ENCODE measurements around the gene TBC1D25.

The TBC1D25 gene, protein sequence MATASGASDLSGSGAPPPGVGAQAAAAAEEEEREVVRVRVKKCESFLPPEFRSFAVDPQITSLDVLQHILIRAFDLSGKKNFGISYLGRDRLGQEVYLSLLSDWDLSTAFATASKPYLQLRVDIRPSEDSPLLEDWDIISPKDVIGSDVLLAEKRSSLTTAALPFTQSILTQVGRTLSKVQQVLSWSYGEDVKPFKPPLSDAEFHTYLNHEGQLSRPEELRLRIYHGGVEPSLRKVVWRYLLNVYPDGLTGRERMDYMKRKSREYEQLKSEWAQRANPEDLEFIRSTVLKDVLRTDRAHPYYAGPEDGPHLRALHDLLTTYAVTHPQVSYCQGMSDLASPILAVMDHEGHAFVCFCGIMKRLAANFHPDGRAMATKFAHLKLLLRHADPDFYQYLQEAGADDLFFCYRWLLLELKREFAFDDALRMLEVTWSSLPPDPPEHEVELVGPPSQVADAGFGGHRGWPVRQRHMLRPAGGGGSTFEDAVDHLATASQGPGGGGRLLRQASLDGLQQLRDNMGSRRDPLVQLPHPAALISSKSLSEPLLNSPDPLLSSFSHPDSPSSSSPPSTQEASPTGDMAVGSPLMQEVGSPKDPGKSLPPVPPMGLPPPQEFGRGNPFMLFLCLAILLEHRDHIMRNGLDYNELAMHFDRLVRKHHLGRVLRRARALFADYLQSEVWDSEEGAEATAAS

DNA sequence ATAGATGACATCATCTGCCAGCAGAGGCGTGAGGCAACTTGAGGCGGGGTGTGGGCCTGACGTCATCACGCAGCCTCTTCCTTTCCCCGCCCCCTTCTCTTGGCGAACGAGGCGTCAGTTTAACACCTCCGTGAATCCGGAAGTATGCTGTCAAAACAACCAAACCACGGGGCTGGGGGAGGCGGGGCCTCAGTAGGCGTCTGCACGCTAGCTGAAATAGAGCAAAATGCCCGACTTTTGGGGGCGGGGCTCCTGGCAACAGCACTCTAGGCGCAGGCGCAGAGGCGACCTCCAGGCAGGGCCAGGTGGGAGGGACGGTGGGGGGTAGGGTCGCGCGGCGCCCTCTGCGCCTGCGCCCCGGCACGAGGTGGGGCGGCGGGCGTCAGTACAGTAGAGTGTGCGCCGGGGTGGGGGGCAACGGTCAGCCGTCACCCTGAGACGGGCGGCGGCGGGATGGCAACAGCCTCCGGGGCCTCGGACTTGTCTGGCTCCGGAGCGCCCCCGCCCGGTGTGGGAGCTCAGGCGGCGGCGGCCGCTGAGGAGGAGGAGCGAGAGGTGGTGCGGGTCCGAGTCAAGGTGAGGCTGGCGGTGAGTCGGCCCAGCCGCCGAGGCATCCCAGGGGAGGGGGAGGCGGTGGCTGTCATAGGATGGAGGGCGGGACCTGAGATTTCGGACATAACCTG lies at the start of gene TBC1D25:
Gene TBC1D25, plus strand, starts transcription at position 370 of the 683 bp plus-strand sequence. Its CDS starts 84 bp downstream, at position 454.
- DNase-seq (ENCODE audit: extremely low read depth in 1 of 2, low read depth in 1 of 2) = peak; percentile 93 to 95

DNA sequence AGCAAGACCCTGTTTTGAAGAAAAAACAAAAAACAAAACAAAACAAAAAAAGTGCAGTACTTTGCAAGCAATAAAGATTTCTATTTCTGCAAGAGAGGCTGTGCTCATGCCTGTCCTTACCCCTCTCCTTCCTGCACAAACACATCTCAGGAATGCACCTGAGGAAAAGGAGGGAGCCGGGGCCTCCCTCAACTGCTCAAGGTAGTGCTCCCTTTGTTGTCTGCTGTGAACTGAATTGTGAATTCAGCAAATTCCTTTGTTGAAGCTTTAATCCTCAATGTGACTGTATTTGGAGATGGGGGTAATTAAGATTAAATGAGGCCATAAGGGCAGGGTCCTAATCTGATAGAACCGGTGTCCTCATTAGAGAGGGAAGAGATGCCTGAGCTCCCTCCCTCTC lies 49.6 kb upstream of the TBC1D25 start:
- no peak for DNase-seq (ENCODE audit: extremely low read depth in 1 of 2, low read depth in 1 of 2)

DNA sequence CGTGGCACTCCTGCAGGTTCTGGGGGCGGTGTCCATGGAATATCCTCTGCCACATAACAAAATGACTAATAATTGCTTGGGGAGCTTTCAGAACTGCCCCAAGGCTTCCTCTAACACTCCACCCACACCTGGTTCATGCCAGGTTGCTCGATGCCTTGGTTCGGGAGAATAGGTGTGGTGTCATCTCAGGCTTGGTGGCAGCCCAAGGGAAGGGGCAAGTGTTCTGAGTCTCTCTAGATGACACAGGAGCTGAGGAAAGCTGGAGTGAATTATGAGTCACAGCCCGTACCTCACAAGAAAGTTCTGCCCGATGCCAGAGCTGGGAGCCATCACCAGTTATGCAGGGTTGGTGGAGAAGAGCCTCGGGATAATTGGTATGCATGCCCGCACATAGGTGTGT lies 48.9 kb upstream of the TBC1D25 start:
- DNase-seq (ENCODE audit: extremely low read depth in 1 of 2, low read depth in 1 of 2) = no peak

DNA sequence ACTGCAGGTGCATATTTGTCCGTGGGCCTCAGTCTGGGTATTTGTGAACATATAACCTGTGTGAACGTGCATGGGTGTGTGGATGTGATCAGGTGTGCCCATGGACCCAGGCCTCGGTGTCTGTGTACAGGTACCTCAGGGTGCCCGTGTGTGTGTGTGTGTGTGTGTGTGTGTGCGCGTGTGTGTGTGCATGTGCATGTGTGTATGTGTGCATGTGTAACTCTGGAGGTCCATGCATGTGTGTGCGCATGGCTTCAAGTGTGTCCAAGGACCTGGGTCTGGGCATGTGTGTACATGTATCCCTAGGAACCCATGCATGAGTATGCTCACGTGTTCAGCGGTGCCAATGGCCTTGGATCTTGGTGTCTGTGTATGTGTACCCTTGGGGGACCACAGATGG lies 47.7 kb upstream of the TBC1D25 start:
- DNase-seq (ENCODE audit: extremely low read depth in 1 of 2, low read depth in 1 of 2) = no peak

DNA sequence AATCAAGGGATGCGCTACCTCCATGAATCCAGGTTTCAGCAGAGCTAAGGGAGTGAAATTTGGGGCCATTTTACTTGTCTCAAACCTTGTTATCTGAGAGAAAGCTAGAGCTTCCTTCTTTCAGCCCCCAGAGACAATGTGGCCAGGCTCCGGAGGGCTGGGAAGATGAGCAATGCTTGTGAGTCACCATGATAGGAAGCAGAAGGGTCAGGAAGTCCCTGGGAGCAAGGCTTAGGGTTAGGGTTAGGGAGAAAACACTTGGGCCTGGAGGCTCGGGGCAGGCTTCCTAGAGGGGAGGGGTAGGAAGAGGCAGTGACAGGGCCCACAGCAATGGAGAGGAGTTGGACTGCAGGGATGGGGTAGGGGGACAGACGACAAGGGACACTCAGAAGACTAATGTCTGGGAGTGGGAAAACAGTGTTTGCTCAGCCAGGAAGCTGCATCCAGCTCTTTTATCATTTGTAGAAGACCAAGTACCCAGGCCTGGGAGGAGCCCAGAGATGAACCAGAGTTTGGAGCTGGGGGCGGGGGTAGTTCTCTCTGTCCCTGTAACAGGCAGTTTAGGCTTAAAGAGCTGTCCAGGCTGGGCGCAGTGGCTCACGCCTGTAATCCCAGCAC lies 47.1 kb upstream of the TBC1D25 start:
- DNase-seq (ENCODE audit: extremely low read depth in 1 of 2, low read depth in 1 of 2) = no peak

DNA sequence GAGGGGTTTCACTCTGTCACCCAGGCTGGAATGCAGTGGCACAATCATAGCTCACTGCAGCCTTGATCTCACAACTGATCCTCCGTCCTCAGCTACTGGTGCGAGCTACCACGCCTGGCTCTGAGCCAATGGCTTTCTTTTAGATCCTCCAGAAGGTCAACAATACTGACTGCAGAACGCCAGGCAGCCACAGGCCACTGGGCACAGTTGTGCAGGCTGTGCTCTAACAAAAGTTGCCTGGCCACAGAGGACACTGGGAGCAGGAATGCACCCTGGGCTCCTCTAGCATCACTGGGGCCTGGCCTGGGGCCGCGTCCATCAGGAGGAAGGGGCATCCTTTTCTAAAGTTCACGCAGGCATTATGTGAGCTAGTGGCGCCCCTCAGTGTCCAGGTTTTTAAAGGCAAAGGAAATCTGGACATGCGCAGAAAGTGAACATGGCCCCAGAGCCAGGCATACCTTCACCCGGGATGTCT lies 45.6 kb upstream of the TBC1D25 start:
- DNase-seq (ENCODE audit: extremely low read depth in 1 of 2, low read depth in 1 of 2) = no peak

DNA sequence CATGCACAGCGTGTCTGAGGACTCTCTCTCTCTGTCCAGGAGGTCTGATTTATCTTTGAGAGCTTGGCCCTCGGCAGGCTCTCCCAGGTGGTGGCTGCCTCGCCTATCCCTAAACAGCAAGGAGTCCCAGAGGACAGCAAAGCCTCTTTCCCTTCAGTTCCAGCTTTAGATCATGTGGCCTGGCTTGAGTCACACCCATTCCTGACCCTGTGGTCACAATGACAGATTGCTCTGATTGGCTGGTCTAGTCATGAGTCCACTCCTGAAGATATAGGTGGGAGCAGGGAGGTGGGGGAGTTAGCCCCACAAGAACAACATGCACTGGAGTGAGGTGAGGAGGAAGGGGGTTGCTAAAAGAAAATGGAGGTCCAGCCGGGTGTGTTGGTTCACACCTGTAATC lies 42.9 kb upstream of the TBC1D25 start:
- no peak for DNase-seq (ENCODE audit: extremely low read depth in 1 of 2, low read depth in 1 of 2)

DNA sequence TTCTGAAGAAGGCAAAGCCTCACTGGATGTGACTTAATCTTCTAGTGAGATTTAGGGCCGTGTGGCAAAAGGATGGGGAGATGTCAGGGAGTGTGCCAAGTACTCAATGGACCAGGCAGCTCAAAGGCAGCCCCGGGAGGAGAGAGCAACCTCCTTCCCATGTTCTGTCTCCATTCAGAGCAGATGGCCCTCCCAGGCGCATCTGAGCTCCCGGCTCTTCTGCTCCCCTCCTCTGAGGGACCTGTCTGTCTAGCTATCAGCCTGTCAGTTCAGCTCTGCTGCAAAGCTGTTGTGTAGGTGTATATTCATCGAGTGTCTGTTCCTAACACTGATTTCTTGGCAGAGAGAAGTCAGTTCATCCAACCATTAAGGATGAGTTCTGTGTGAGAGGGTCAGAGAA lies 41.6 kb upstream of the TBC1D25 start:
- no peak for DNase-seq (ENCODE audit: extremely low read depth in 1 of 2, low read depth in 1 of 2)

DNA sequence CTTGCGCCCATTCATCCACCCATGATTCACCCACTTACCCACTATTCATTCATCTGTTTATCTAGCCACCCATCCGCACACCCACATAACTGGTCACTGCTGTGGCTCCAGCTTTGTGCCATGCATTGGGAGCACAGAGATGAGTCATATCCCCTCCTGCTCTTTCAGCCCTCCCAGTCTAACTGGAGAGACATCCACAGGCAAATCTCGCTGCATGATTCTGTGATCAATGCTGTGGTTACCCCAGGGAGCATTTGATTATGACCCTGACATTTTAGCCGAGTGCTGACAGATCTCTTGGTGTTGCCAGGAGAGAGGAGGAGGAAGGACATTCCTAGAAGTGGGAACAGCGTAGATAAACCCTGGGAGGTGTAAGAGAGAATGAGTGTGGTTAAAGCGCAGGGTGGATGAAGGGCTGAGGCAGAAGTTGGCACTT lies 41.1 kb upstream of the TBC1D25 start:
- no peak for DNase-seq (ENCODE audit: extremely low read depth in 1 of 2, low read depth in 1 of 2)

DNA sequence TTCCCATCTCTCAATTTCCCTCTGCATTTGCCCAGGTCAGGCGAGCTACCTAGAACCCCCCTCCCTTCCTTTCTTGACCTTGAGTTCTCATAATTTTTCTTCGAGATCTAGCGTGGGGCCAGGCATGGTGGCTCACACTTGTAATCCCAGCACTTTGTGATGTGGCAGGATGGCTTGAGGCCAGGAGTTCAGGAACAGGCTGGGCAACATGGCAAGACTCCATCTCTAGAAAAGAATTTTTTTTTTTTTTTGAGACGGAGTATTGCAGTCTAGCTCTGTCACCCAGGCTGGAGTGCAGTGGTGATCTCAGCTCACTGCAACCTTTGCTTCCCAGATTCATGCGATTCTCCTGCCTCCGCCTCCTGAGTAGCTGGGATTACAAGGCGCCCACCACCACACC lies 35.3 kb upstream of the TBC1D25 start:
- no peak for DNase-seq (ENCODE audit: extremely low read depth in 1 of 2, low read depth in 1 of 2)

DNA sequence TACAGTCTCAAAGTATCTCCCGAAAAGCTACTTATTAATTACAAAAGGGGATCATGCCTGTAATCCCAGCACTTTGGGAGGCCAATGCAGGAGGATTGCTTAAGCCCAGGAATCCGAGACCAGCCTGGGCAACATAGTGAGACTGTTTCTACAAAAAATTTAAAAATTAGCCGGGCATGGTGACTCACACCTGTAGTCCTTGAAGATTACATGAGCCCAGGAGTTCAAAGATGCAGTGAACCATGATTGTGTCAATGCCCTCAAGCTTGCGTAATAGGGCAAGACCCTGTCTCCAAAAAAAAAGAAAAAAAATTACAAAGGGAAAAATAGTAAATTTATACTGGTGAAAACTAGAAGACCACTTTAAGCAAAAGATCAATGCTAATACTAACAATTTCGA lies 34.0 kb upstream of the TBC1D25 start:
- no peak for DNase-seq (ENCODE audit: extremely low read depth in 1 of 2, low read depth in 1 of 2)

DNA sequence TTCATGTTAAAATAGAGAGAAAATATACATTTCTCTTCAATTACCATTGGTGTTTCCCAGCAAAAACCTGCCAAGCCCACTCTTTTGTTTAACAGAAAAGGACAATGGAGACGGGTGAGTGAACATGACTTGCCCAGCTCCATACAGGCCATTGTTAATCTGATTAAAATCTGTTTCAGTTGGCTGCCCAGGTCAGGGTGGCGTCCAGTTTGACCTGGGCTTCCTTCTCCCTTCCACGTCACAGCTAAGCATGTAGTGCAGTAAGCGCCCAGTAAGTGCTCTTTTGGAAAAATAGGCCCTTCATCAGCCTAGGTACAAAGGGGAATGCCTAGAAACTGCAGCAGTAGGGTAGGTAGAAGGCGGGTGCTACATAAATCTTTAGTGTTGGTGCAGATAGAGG lies 32.3 kb upstream of the TBC1D25 start:
- no peak for DNase-seq (ENCODE audit: extremely low read depth in 1 of 2, low read depth in 1 of 2)

DNA sequence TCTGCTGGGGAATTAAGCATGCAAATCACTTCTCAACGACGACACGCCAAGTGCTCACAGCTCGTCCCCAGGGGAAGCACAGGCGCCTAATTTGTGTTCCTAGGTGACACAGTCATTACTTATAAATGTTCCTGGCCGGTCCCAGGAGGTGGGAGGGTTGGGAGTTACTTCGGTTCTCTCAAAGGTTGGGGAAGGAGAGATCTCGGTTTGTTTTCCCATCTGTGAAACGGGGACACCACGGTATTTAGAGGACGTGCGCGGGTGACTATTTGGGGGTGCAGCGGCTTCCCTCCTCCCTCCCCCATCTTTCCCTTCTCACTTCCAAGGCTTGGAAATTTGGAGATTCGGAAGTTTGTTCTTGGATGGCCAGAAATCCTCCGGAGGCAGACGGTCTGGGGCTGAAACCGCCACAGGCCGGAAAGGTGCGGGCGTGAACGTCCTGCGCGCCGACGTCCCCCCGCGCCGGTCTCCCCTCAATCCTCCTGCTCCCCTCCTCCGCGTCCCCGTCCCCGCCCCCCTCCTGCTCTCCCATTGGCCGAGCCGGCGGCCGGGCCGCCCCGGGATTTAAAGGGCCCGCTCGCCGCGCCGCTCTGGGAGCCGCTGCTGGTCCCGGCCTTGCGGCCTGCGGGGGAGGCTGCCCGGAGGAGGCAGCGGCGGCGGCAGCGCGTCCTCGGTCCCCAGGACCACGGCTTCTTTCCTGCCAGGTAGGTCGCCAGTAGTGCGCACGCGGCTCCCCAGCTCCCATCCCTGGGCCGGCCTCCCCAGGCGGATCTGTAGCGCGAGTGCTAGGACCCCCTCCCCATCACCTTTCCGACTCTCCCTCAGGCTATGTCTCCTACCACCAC lies 30.9 kb upstream of the TBC1D25 start, which contains the start of gene PORCN:
Gene PORCN, plus strand, starts transcription at position 593 of the 845 bp plus-strand sequence. CDS start 829 bp downstream, outside the sequence.
- DNase-seq (ENCODE audit: extremely low read depth in 1 of 2, low read depth in 1 of 2) = peak; percentile 41 to 67

DNA sequence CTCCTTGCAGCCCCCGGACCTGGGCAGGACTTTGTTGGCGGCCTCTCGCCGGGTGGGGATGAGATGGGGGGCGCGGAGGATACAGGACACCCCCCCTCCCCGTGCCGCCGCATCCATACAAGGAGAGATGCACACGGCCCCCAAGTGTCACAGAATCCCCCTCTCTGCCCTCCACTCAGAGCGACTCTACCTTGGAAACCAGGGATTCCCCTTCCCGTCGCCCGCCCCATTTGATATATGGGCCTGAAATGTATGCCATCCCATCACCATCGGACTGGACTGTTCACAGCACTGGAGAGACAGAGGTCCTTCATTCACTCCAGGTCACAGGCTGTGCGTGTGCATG lies 30.3 kb upstream of the TBC1D25 start:
- no peak for DNase-seq (ENCODE audit: extremely low read depth in 1 of 2, low read depth in 1 of 2)

DNA sequence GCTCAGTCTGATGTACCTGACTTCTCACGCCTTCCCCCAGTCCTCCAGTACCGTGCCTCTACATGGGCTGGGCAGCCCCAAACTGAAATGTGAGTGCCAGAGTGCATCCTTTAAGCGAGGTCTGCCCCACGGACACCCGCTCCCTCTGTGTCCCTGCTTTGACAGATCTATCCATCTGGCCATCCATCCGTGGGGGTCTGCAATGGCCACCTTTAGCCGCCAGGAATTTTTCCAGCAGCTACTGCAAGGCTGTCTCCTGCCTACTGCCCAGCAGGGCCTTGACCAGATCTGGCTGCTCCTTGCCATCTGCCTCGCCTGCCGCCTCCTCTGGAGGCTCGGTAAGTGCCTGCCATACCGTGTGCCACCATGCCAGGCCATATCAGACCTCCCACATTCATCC lies 29.9 kb upstream of the TBC1D25 start:
- DNase-seq (ENCODE audit: extremely low read depth in 1 of 2, low read depth in 1 of 2) = no peak

DNA sequence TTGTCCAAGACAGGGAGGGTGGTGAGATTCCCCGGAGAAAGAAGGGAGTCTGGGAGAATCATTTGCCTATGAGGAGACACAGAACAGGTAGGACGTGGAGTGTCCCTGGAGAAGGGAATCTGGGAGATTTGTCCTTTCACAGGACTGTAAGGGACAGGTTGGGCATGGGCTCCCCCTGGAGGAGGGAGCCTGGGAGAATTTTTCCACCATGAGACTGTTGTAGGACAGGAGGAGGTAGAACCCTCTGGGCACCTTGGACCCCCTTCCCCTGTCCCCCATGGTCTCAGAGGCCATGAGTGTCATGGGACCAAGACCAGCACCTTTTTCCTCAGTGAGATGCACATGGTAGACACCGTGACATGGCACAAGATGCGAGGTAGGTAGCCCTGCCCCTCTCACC lies 28.0 kb upstream of the TBC1D25 start:
- no peak for DNase-seq (ENCODE audit: extremely low read depth in 1 of 2, low read depth in 1 of 2)

DNA sequence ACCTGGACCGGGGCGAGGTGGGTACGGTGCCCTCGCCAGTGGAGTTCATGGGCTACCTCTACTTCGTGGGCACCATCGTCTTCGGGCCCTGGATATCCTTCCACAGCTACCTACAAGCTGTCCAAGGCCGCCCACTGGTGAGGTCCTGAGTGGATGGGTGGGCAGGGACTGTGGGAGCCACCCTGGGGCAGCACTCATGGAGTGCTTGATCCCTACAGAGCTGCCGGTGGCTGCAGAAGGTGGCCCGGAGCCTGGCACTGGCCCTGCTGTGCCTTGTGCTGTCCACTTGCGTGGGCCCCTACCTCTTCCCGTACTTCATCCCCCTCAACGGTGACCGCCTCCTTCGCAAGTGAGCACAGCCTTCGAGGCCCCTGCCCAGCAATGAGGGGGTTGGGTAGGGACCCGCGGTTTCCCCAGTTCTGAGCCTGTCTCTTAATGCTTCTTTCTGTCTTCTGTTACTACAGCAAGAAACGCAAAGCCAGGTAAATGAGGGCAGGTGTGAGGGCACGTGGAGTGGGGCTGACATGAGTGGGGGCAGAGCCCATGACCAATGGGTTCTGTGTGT lies 27.1 kb upstream of the TBC1D25 start:
- DNase-seq (ENCODE audit: extremely low read depth in 1 of 2, low read depth in 1 of 2) = no peak

DNA sequence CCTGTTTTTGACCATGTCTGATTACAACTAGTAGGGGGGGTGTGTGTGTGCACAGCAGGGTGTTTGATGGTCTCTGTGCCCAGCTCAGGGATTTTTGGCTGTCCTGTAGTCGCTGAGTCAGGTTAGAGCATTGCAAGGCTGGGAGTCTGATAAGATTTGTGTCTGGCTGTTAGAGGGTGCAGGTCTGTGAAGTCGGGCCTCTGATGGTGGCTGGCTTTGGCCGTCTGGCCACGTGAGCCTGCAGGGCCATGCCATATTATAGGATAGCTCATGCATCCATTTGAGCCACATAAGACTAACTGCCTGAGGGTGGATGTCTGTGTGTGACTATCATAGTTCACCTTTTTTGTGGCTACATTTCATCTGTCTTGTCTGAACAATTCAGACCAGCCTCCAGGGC lies 25.8 kb upstream of the TBC1D25 start:
- DNase-seq (ENCODE audit: extremely low read depth in 1 of 2, low read depth in 1 of 2) = no peak

DNA sequence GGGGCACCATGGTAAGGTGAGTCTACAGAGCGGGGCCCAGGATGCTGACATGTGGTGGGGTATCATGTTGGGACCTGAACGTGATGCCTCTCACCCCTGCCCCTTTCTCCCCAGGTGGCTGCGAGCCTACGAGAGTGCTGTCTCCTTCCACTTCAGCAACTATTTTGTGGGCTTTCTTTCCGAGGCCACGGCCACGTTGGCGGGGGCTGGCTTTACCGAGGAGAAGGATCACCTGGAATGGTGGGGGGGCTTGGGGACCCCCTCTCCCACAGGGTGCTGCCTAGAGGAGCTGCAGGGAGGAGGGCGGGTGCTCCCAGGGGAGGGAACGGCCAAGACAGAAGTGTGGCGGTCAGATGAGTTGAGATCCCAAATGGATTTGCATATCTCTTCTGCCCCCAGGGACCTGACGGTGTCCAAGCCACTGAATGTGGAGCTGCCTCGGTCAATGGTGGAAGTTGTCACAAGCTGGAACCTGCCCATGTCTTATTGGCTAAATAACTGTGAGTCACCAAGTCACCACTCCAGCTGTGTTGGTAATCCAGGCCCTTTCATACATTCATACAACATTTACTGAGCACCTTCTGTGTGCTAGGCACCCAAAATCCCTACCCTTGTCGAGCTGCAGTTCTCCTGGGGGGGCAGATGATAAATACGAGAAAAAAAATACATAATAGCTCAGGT lies 25.2 kb upstream of the TBC1D25 start:
- no peak for DNase-seq (ENCODE audit: extremely low read depth in 1 of 2, low read depth in 1 of 2)
